ENCODE measurements around the gene ALDH1L1.

ALDH1L1 gene

GRCh38 chr3:126180477-126181397 is at the start of gene ALDH1L1:
Gene ALDH1L1, minus strand, starts transcription at chr3:126180586. Its CDS starts 19,607 bp downstream, at chr3:126160979.
- peak; percentile 49 for DNase-seq

- DNase-seq: no peak
Measured at GRCh38 chr3:126226374-126226773, 46.0 kb upstream of the ALDH1L1 start.

- no peak for DNase-seq
Measured at GRCh38 chr3:126216416-126216815, 36.0 kb upstream of the ALDH1L1 start.

- DNase-seq: no peak
Measured at GRCh38 chr3:126213379-126214028, 33.1 kb upstream of the ALDH1L1 start.

- peak; percentile 74 for DNase-seq
Measured at GRCh38 chr3:126212620-126213378, 32.4 kb upstream of the ALDH1L1 start.

GRCh38 chr3:126212250-126212619 is 31.8 kb upstream of the ALDH1L1 start:
- DNase-seq: no peak

GRCh38 chr3:126211569-126211968 is 31.2 kb upstream of the ALDH1L1 start:
- no peak for DNase-seq

- DNase-seq: no peak
Measured at GRCh38 chr3:126210606-126211005, 30.2 kb upstream of the ALDH1L1 start.

- no peak for DNase-seq
Measured at GRCh38 chr3:126209741-126210140, 29.4 kb upstream of the ALDH1L1 start.

GRCh38 chr3:126208606-126209256 is 28.3 kb upstream of the ALDH1L1 start:
- DNase-seq: peak; percentile 99

- no peak for DNase-seq
Measured at GRCh38 chr3:126208182-126208581, 27.8 kb upstream of the ALDH1L1 start.

- DNase-seq: no peak
Measured at GRCh38 chr3:126207166-126207565, 26.8 kb upstream of the ALDH1L1 start.

- no peak for DNase-seq
Measured at GRCh38 chr3:126205717-126206655, 25.6 kb upstream of the ALDH1L1 start.

- DNase-seq: no peak
Measured at GRCh38 chr3:126202680-126203079, 22.3 kb upstream of the ALDH1L1 start.

- DNase-seq: no peak
Measured at GRCh38 chr3:126202276-126202675, 21.9 kb upstream of the ALDH1L1 start.

GRCh38 chr3:126201168-126201567 is 20.8 kb upstream of the ALDH1L1 start:
- no peak for DNase-seq

- no peak for DNase-seq
Measured at GRCh38 chr3:126200534-126200933, 20.1 kb upstream of the ALDH1L1 start.

GRCh38 chr3:126199256-126199655 is 18.9 kb upstream of the ALDH1L1 start:
- DNase-seq: no peak

GRCh38 chr3:126197854-126198584 is 17.6 kb upstream of the ALDH1L1 start:
- DNase-seq: peak; percentile 85

GRCh38 chr3:126197343-126197742 is 17.0 kb upstream of the ALDH1L1 start:
- DNase-seq: no peak

- no peak for DNase-seq
Measured at GRCh38 chr3:126194713-126195305, 14.4 kb upstream of the ALDH1L1 start.

Measured in COR-L47 (cell line).